B cell (primary cell): ENCODE measurements around the gene TAGLN3. TPM values are rescaled to one million over a fixed set of nuclear protein-coding genes. Genes with fewer than 3 reads are reported as not detected.

ENCODE experiments used
- ATAC-seq: fragments of 200-7000 bp; cut with Tn5 transposase; one replicate; pipeline ENCODE4 v1.10.0; 2021; ENCODE audit warnings: low read depth, mild to moderate bottlenecking, moderate number of reproducible peaks, moderate library complexity
- CTCF ChIA-PET: fragments of 350-600 bp; sonication (Branson Sonifier 250); formaldehyde crosslinking; loops from one replicate; lab custom pipeline; 2021; ENCODE audit warnings: antibody characterized with exemption, inconsistent platforms; lab: Charles Lee
- POLR2A ChIA-PET: fragments of 350-600 bp; sonication (Branson Sonifier 250); formaldehyde crosslinking; loops from one replicate; lab custom pipeline; 2021; ENCODE audit warnings: antibody characterized with exemption; lab: Charles Lee
- DNase-seq: peaks from one replicate; pipeline ENCODE4 v3.0.0; 2013
- H2AFZ ChIP-seq: 2 replicates; pipeline ENCODE4 v1.6.1; 2012; ENCODE audit warnings: mild to moderate bottlenecking, low read depth, low read length; ENCODE audit not compliant: insufficient read depth, poor library complexity, severe bottlenecking
- H3K27ac ChIP-seq, 2 donors: 1 replicate in 1 of 2; 2 replicates in 1 of 2; pipeline ENCODE4 v1.5.1; 2012 to 2013; ENCODE audit warnings: low read length in 2 of 2, mild to moderate bottlenecking in 2 of 2, moderate library complexity in 1 of 2
- H3K27me3 ChIP-seq, 4 experiments: fragments of 200-600 bp in 1 of 4; sonication (generic) in 1 of 4; replicated peaks in 1 of 4; 1 replicate in 2 of 4; 2 replicates in 2 of 4; pipeline versions ENCODE4 v1.6.1 to v1.7.0; 2013 to 2016; ENCODE audit warnings: low read length in 3 of 4, mild to moderate bottlenecking in 2 of 4, mixed read lengths in 1 of 4, moderate library complexity in 1 of 4; ENCODE audit not compliant: insufficient read depth in 4 of 4, control insufficient read depth in 3 of 4; ENCODE audit errors: control extremely low read depth in 1 of 4
- H3K36me3 ChIP-seq, 2 experiments: replicated peaks in 1 of 2; 1 replicate in 1 of 2; 2 replicates in 1 of 2; pipeline versions ENCODE4 v1.6.1 to v1.7.1; 2013; ENCODE audit warnings: low read length in 1 of 2; ENCODE audit not compliant: insufficient read depth in 2 of 2, control insufficient read depth in 1 of 2; ENCODE audit errors: control extremely low read depth in 1 of 2, extremely low read depth in 1 of 2
- H3K4me1 ChIP-seq, 2 donors: fragments of 200-600 bp in 1 of 2; sonication (generic) in 1 of 2; 1 replicate in 1 of 2; 2 replicates in 1 of 2; pipeline versions ENCODE4 v1.5.1 to v1.6.1; 2013 to 2017; ENCODE audit warnings: low read length in 2 of 2; ENCODE audit not compliant: control insufficient read depth in 2 of 2, insufficient read depth in 2 of 2
- H3K4me2 ChIP-seq: replicated peaks from 2 replicates; pipeline ENCODE3; 2012; ENCODE audit warnings: mild to moderate bottlenecking, low read depth, low read length; ENCODE audit not compliant: poor library complexity, severe bottlenecking
- H3K4me3 ChIP-seq, 5 experiments: fragments of 200-600 bp in 1 of 5; sonication (generic) in 1 of 5; 1 replicate in 3 of 5; 2 replicates in 2 of 5; pipeline versions ENCODE4 v1.5.1 to v1.7.0; 2011 to 2016; ENCODE audit warnings: low read length in 4 of 5, mild to moderate bottlenecking in 4 of 5, low read depth in 2 of 5, control low read depth in 1 of 5, moderate library complexity in 1 of 5; ENCODE audit not compliant: insufficient read depth in 1 of 5; ENCODE audit errors: control extremely low read depth in 1 of 5, extremely low read depth in 1 of 5
- H3K79me2 ChIP-seq: fragments of 200-600 bp; sonication (generic); one replicate; pipeline ENCODE4 v1.6.0; 2016; ENCODE audit warnings: low read length; ENCODE audit not compliant: control insufficient read depth, insufficient read depth
- H3K9ac ChIP-seq: fragments of 200-600 bp; sonication (generic); 2 replicates; pipeline ENCODE4 v1.6.1; 2017; ENCODE audit warnings: mild to moderate bottlenecking, low read length, moderate library complexity
- H3K9me3 ChIP-seq, 3 donors: one replicate each; pipeline versions ENCODE4 v1.6.1 to v1.7.1; 2013; ENCODE audit warnings: low read length in 2 of 3; ENCODE audit not compliant: control insufficient read depth in 2 of 3, insufficient read depth in 1 of 3; ENCODE audit errors: control extremely low read depth in 1 of 3
- H4K20me1 ChIP-seq: 2 replicates; pipeline ENCODE4 v1.6.0; 2012; ENCODE audit warnings: mild to moderate bottlenecking, low read length; ENCODE audit not compliant: insufficient read depth, control insufficient read depth, poor library complexity, severe bottlenecking
- H3K27ac Mint-ChIP-seq: one replicate; pipeline ENCODE4 v1.8.0; 2021; ENCODE audit warnings: mixed read lengths
- H3K27me3 Mint-ChIP-seq: one replicate; pipeline ENCODE4 v1.8.0; 2021; ENCODE audit warnings: mixed read lengths
- H3K4me1 Mint-ChIP-seq: one replicate; pipeline ENCODE4 v1.8.0; 2021; ENCODE audit warnings: mixed read lengths
- H3K4me3 Mint-ChIP-seq: one replicate; pipeline ENCODE4 v1.8.0; 2021; ENCODE audit warnings: mixed read lengths
- H3K9me3 Mint-ChIP-seq: one replicate; pipeline ENCODE4 v1.8.0; 2022; ENCODE audit warnings: mixed read lengths; ENCODE audit not compliant: insufficient read depth
- CTCF ChIP-seq: fragments of 200-600 bp; IDR thresholded peaks from one replicate; pipeline ENCODE4 v1.8.0; 2022; ENCODE audit warnings: antibody characterized with exemption, mild to moderate bottlenecking
- EZH2 ChIP-seq: IDR thresholded peaks from 2 replicates; pipeline ENCODE4 v1.6.1; 2012; ENCODE audit warnings: borderline replicate concordance, low read depth, mild to moderate bottlenecking, moderate library complexity, low read length; ENCODE audit not compliant: insufficient read depth, poor library complexity, severe bottlenecking
- WGBS: methylation state at CpG from one replicate; pipeline ENCODE4 v1.1.5; 2013; ENCODE audit warnings: missing lambda C conversion rate; ENCODE audit not compliant: insufficient coverage; 5-methylcytosine and 5-hydroxymethylcytosine counted together
- intact Hi-C: fragments of 100-400 bp; cut with micrococcal nuclease; formaldehyde crosslinking; loops from one replicate; pipeline ENCODE4 v1.10.0; 2022
- polyA minus RNA-seq: library from RNA; depleted of rRNA, polyadenylated mRNA; stranded (reverse); fragments of >200 nt; gene quantifications from 2 replicates; pipeline ENCODE4 v1.2.3, GENCODE V29; 2012
- polyA plus RNA-seq: library from polyadenylated mRNA; depleted of rRNA; stranded (reverse); fragments of >200 nt; gene quantifications from 2 replicates; pipeline ENCODE4 v1.2.3, GENCODE V29; 2012
- total RNA-seq, 2 donors: library from RNA; stranded (reverse); fragments of 120-200 nt in 1 of 2; gene quantifications; 1 replicate in 1 of 2; 2 replicates in 1 of 2; pipeline versions ENCODE4 v1.2.3 to v1.2.4, GENCODE V29; 2013 to 2022

The TAGLN3 gene
- 0.44 TPM in 1 of 2 replicates, not detected in the other for total RNA-seq
- 0.09 TPM for total RNA-seq (2013)
- not detected in 2 replicates for polyA plus RNA-seq
- polyA minus RNA-seq, result 0.29 TPM in 1 of 2 replicates, not detected in the other

DNA sequence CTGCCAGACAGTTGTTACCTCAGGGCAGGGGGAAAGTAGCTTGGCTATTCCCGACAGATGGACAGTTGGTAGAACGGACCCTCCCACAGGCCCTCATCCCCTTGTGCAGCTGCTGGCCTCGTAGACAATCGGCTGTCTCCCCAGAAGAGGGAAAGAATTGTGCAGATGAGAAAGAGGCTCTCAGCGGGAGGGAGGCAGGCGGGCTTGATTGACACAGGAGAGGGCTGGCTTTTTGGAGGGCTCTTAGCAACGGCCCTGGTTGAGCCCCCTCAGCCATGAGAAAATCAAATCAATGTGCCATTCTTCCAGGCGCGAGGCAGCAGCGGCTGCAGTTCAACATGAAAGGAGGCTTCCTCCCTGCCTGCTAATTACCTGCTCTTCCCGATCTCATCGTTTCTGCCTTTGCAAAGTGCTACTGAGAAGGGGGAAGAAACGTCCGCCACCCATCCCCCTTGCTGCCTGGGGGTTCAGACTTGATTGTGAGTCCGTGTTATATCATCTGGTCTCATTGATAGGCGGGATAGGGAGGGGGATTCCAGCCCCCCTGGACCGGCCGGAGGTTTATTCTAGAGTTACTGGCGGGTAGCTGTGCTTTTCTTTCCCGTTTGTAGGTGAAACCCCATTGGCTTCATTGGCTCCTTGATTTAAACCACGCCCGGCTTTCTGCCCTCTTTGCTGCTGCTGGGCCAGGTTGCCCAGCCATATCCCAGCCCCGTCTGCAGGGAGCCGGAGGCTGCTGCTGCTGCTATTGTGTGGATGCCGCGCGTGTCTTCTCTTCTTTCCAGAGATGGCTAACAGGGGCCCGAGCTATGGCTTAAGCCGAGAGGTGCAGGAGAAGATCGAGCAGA, at the start of gene TAGLN3:
Gene TAGLN3 (plus strand): TSS at position 287 of the 848 bp plus-strand sequence. CDS start 501 bp downstream, at position 788.
- Mint-ChIP-seq H3K27ac (no peak within 1 kb of the TSS), H3K4me3 (peak within 1 kb of the TSS; percentile 92), H3K4me1 (peaks cover 16% of the 10 kb centered on the region), H3K9me3 (no peaks in the 10 kb centered on the region), H3K27me3 (peaks cover 11% of the 10 kb centered on the region)
- Histone ChIP-seq H3K9ac (peak within 1 kb of the TSS; percentile 66), H3K79me2 (no peaks in the 10 kb centered on the region), H3K4me3 (peak within 1 kb of the TSS; percentile 19 to 57 (median 52)), H3K4me2 (peak within 1 kb of the TSS; percentile 80), H3K27me3 (peaks cover 0 to 22% (median 6%) of the 10 kb centered on the region in 4 experiments), H3K9me3 (no peaks in the 10 kb centered on the region), H4K20me1 (no peaks in the 10 kb centered on the region), H3K4me1 (peaks cover 12 to 16% of the 10 kb centered on the region in 2 donors), H3K36me3 (no peaks in the 10 kb centered on the region), H3K27ac (no peak within 1 kb of the TSS), H2AFZ (peak within 1 kb of the TSS; percentile 70)
- CTCF ChIA-PET, result interaction anchor here (1.0 to 5.6 kb wide), 7 partner anchors 9 to 44 kb away, joined by 3 to 39 read pairs (median 5); no protein-coding TSS in a partner anchor
- DNase-seq, result peak; percentile 47
- TF ChIP-seq EZH2 (no peak), CTCF (no peak)
- ATAC-seq, result peak; percentile 69
- 2% methylated on average over 25 of the region's 30 CpGs for WGBS
- POLR2A ChIA-PET, result no interaction called here
- intact Hi-C loops, result no loop called here

- H3K4me3 Mint-ChIP-seq, result no peak overlapping the region
- WGBS, result 100% methylated on average over 1 of the region's 3 CpGs
- Histone ChIP-seq H3K4me3 (no peak overlapping the region), H3K9ac (no peak overlapping the region), H3K79me2 (no peaks in the 10 kb centered on the region), H3K36me3 (no peaks in the 10 kb centered on the region), H3K4me2 (no peak overlapping the region), H3K4me1 (no peaks in the 10 kb centered on the region), H4K20me1 (no peaks in the 10 kb centered on the region), H3K27me3 (no peaks in the 10 kb centered on the region), H3K27ac (no peak overlapping the region), H2AFZ (no peak overlapping the region), H3K9me3 (no peaks in the 10 kb centered on the region)
- no peaks in the 10 kb centered on the region for H3K9me3 Mint-ChIP-seq
- H3K4me1 Mint-ChIP-seq, result no peaks in the 10 kb centered on the region
- DNase-seq (no peak), ATAC-seq (no peak)
- CTCF ChIA-PET, result interaction anchor here (1.2 kb wide), 1 partner anchor 13 kb away, joined by 3 read pairs; no protein-coding TSS in a partner anchor
- no peak overlapping the region for H3K27ac Mint-ChIP-seq
- no peak for TF ChIP-seq CTCF
- no peak for TF ChIP-seq EZH2
- H3K27me3 Mint-ChIP-seq, result no peaks in the 10 kb centered on the region
- POLR2A ChIA-PET, result no interaction called here
- intact Hi-C loops, result no loop called here
These were observed 49.0 kb upstream of the TAGLN3 start for GRCh38 chr3:111949712-111950111.
